ENCODE results near the gene ACMSD.
"Not testable (repeated sequence)": the region's sequence is repeated elsewhere in the genome, so short reads cannot be mapped to it uniquely, and the experiment has no call there.

ACMSD gene

GRCh38 chr2:134905168-134905567 is 66.8 kb downstream of the ACMSD start:
- no peak overlapping the region for H3K4me3 ChIP-seq (ENCODE audit: low read depth, low read length)
- TF ChIP-seq CTCF (IDR thresholded peaks at IDR 0.05; ENCODE audit: borderline replicate concordance, insufficient read depth, low read depth, low read length) = no peak

GRCh38 chr2:134906726-134907125 is 68.3 kb downstream of the ACMSD start:
- H3K4me3 ChIP-seq (ENCODE audit: low read depth, low read length) = no peak overlapping the region
- TF ChIP-seq CTCF (IDR thresholded peaks at IDR 0.05; ENCODE audit: borderline replicate concordance, insufficient read depth, low read depth, low read length) = no peak

- H3K4me3 ChIP-seq (ENCODE audit: low read depth, low read length) = not testable (repeated sequence)
Observed at GRCh38 chr2:134907441-134908116, 69.2 kb downstream of the ACMSD start.

- no peak for TF ChIP-seq CTCF (IDR thresholded peaks at IDR 0.05; ENCODE audit: borderline replicate concordance, insufficient read depth, low read depth, low read length)
- H3K4me3 ChIP-seq (ENCODE audit: low read depth, low read length) = no peak overlapping the region
Observed at GRCh38 chr2:134910763-134911399, 72.5 kb downstream of the ACMSD start.

GRCh38 chr2:134911400-134911785 is 73.0 kb downstream of the ACMSD start:
- no peak overlapping the region for H3K4me3 ChIP-seq (ENCODE audit: low read depth, low read length)
- TF ChIP-seq CTCF (IDR thresholded peaks at IDR 0.05; ENCODE audit: borderline replicate concordance, insufficient read depth, low read depth, low read length) = no peak

GRCh38 chr2:134912361-134912760 is 73.9 kb downstream of the ACMSD start:
- H3K4me3 ChIP-seq (ENCODE audit: low read depth, low read length) = no peak overlapping the region
- no peak for TF ChIP-seq CTCF (IDR thresholded peaks at IDR 0.05; ENCODE audit: borderline replicate concordance, insufficient read depth, low read depth, low read length)

GRCh38 chr2:134917360-134917865 is 79.0 kb downstream of the ACMSD start:
- H3K4me3 ChIP-seq (ENCODE audit: low read depth, low read length) = peak overlapping the region; percentile 58
- no peak for TF ChIP-seq CTCF (IDR thresholded peaks at IDR 0.05; ENCODE audit: borderline replicate concordance, insufficient read depth, low read depth, low read length)

Measured in GM12875 (cell line).